ENCODE measurements around the gene CRABP2.

CRABP2 gene

DNA sequence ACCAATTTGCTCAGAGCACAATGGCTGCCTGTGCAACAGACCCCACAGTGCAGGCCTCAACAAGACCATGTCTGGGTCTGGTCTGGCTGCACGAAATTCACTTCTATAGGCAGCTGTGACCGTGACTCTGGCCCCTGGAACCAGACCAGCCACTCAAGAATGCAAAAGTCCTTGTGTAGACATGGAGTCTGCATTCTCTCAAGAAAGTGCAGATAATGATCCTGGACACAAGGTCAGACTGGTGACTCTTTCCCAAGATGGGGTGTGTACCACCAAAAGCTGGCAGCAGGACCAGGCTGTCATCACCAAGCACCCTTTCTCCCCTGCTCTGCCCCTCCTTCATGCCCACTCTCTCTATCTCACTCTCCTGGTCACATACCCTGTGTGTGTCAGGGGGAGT, 15.7 kb upstream of the CRABP2 start:
- TF ChIP-seq, protein P1, sequence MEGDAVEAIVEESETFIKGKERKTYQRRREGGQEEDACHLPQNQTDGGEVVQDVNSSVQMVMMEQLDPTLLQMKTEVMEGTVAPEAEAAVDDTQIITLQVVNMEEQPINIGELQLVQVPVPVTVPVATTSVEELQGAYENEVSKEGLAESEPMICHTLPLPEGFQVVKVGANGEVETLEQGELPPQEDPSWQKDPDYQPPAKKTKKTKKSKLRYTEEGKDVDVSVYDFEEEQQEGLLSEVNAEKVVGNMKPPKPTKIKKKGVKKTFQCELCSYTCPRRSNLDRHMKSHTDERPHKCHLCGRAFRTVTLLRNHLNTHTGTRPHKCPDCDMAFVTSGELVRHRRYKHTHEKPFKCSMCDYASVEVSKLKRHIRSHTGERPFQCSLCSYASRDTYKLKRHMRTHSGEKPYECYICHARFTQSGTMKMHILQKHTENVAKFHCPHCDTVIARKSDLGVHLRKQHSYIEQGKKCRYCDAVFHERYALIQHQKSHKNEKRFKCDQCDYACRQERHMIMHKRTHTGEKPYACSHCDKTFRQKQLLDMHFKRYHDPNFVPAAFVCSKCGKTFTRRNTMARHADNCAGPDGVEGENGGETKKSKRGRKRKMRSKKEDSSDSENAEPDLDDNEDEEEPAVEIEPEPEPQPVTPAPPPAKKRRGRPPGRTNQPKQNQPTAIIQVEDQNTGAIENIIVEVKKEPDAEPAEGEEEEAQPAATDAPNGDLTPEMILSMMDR (conservative IDR thresholded peaks at IDR 0.05; ENCODE audit: low read depth, low read length), result no peak
- no peak overlapping the region for H3K4me3 ChIP-seq (ENCODE audit: low read depth, low read length)
- no peak for DNase-seq (ENCODE audit: low read depth)

- TF ChIP-seq, protein P1 (conservative IDR thresholded peaks at IDR 0.05; ENCODE audit: low read depth, low read length), result no peak
- DNase-seq (ENCODE audit: low read depth), result no peak
These were observed 12.0 kb upstream of the CRABP2 start for GRCh38 chr1:156717351-156717750.

GRCh38 chr1:156714830-156715229, 9.4 kb upstream of the CRABP2 start:
- DNase-seq (ENCODE audit: low read depth), result no peak
- TF ChIP-seq, protein P1 (conservative IDR thresholded peaks at IDR 0.05; ENCODE audit: low read depth, low read length), result no peak

More at GRCh38 chr1:156717351-156717750, 12.0 kb upstream of the CRABP2 start:
- no peak overlapping the region for H3K4me3 ChIP-seq (ENCODE audit: low read depth, low read length)

GRCh38 chr1:156712626-156713025, 7.2 kb upstream of the CRABP2 start:
- H3K4me3 ChIP-seq (ENCODE audit: low read depth, low read length), result no peak overlapping the region
- no peak for DNase-seq (ENCODE audit: low read depth)
- TF ChIP-seq, protein P1 (conservative IDR thresholded peaks at IDR 0.05; ENCODE audit: low read depth, low read length), result no peak

More at GRCh38 chr1:156714830-156715229, 9.4 kb upstream of the CRABP2 start:
- H3K4me3 ChIP-seq (ENCODE audit: low read depth, low read length), result no peak overlapping the region

- no peak for DNase-seq (ENCODE audit: low read depth)
- TF ChIP-seq, protein P1 (conservative IDR thresholded peaks at IDR 0.05; ENCODE audit: low read depth, low read length), result no peak
- H3K4me3 ChIP-seq (ENCODE audit: low read depth, low read length), result no peak overlapping the region
These were observed 5.8 kb upstream of the CRABP2 start for GRCh38 chr1:156711011-156711817.

- H3K4me3 ChIP-seq (ENCODE audit: low read depth, low read length), result no peak overlapping the region
- peak; percentile 21 for DNase-seq (ENCODE audit: low read depth)
- TF ChIP-seq, protein P1 (conservative IDR thresholded peaks at IDR 0.05; ENCODE audit: low read depth, low read length), result no peak
These were observed 4.5 kb upstream of the CRABP2 start for GRCh38 chr1:156709757-156710489.

Measured in choroid plexus epithelial cell (primary cell).